ENCODE data around the gene KRTAP3-3. TPM values are rescaled to one million over a fixed set of nuclear protein-coding genes. Genes with fewer than 3 reads are reported as not detected.
"Not testable (repeated sequence)": the region's sequence is repeated elsewhere in the genome, so short reads cannot be mapped to it uniquely, and the experiment has no call there.

Gene KRTAP3-3
- not detected for total RNA-seq
- polyA plus RNA-seq (ENCODE audit: insufficient read length in 6 of 6): not detected
- long read RNA-seq, donor 1: 0 reads
- long read RNA-seq, donor 2, partial matches to known transcripts: 0 of 1 reads
- long read RNA-seq, donor 2, other reads (novel, unspliced or antisense): 0 of 1 reads
- long read RNA-seq, donor 3: 0 reads
- long read RNA-seq, donor 4: 0 reads
- long read RNA-seq, donor 5: 0 reads
- long read RNA-seq, donor 6: 0 reads
- long read RNA-seq, donor 7: 0 reads
- long read RNA-seq, donor 8: 0 reads
- long read RNA-seq, donor 9, partial matches to known transcripts: 0 of 1 reads
- long read RNA-seq, donor 9, other reads (novel, unspliced or antisense): 0 of 1 reads
- long read RNA-seq, donor 10: 0 reads
- long read RNA-seq, donor 11: 0 reads
- long read RNA-seq, donor 12: 0 reads

GRCh38 chr17:40993839-40994238 lies at the start of gene KRTAP3-3:
KRTAP3-3 (minus strand) TSS chr17:40994164; CDS start chr17:40994097, 67 bp downstream.
- Histone ChIP-seq H3K4me3 (no peak within 1 kb of the TSS), H3K4me1 (no peaks in the 10 kb centered on the region), H3K27me3 (peaks cover 0 to 59% of the 10 kb centered on the region in 2 donors), H3K27ac (no peak within 1 kb of the TSS), H3K36me3 (no peaks in the 10 kb centered on the region), H3K9me3 (no peaks in the 10 kb centered on the region)
- no peak for ATAC-seq
- no peak for DNase-seq
- TF ChIP-seq, protein P1, sequence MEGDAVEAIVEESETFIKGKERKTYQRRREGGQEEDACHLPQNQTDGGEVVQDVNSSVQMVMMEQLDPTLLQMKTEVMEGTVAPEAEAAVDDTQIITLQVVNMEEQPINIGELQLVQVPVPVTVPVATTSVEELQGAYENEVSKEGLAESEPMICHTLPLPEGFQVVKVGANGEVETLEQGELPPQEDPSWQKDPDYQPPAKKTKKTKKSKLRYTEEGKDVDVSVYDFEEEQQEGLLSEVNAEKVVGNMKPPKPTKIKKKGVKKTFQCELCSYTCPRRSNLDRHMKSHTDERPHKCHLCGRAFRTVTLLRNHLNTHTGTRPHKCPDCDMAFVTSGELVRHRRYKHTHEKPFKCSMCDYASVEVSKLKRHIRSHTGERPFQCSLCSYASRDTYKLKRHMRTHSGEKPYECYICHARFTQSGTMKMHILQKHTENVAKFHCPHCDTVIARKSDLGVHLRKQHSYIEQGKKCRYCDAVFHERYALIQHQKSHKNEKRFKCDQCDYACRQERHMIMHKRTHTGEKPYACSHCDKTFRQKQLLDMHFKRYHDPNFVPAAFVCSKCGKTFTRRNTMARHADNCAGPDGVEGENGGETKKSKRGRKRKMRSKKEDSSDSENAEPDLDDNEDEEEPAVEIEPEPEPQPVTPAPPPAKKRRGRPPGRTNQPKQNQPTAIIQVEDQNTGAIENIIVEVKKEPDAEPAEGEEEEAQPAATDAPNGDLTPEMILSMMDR (IDR thresholded peaks at IDR 0.05): no peak
- intact Hi-C loops (cut with DNase I): no loop called here

DNA sequence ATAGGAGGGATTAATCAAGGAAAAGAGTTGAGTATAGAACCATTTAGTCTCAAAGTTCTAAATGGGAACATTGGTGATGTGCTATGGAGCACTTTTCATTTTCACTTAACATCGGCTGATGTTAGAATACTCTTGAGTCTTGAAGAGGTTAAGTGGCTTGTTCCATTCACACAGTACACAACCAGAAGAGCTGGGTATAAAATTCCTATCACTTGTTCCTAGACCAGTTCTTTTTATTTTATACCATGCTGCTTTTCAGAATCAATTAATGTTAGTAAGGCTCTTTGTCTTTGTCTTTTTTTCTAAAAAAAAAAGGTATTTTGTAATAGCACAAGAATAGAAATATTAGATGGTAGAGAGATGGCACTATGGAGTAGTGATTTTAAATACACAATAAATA lies 49.0 kb upstream of the KRTAP3-3 start:
- DNase-seq (no peak), ATAC-seq (no peak)
- Histone ChIP-seq H3K4me1 (no peaks in the 10 kb centered on the region), H3K27me3 (peaks cover 3 to 19% of the 10 kb centered on the region in 2 donors), H3K27ac (no peak overlapping the region), H3K36me3 (no peaks in the 10 kb centered on the region), H3K9me3 (peaks cover 0 to 3% of the 10 kb centered on the region in 2 donors), H3K4me3 (no peak overlapping the region)
- intact Hi-C loops (cut with DNase I): no loop called here
- TF ChIP-seq, protein P1 (IDR thresholded peaks at IDR 0.05): no peak

DNA sequence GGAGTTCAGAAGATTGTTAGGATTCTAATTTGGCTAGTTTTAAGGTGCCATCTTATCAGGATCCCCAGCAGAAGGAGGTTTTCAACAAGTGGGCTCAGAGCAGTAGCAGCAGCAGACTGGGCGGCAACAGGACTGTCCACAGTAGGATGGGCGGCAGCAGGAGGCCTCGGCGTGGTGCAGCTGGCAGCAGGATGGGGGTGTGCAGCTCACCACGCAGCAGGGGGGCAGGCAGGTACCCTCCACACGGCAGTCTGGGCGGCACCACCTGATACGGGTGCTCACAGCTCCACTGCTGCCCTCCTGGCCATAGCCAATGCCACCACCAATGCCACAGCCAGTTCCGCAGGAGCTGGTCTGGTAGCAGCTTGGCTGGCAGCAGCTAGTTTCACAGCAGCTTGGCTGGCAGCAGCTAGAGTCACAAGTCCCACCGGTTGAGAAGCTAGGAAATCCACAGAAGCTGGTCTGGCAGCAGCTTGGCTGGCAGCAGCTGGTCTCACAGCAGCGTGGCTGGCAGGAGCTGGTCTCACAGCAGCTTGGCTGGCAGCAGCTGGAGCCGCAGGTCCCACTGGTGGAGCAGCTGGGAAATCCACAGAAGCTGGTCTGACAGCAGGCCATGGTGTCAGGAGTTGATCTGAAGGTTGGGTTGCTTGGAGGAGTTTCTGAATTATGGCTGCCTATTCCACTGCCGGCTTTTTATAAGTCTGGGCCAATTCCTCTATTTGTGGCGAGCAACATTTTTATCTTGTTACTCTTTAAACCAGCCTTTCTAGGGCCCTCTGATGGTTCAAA lies 47.0 kb upstream of the KRTAP3-3 start, which contains the start of gene KRTAP1-1:
TSS of gene KRTAP1-1 (minus strand) at position 668 of the 789 bp plus-strand sequence. CDS start at position 615, 53 bp downstream.
- intact Hi-C loops (cut with DNase I); H3K4me3 ChIP-seq; H3K4me1 ChIP-seq; H3K9me3 ChIP-seq; H3K27me3 ChIP-seq; ATAC-seq; H3K27ac ChIP-seq; H3K36me3 ChIP-seq: not testable (repeated sequence)
- peak in 1 of 4 donors; percentile 65 for DNase-seq

DNA sequence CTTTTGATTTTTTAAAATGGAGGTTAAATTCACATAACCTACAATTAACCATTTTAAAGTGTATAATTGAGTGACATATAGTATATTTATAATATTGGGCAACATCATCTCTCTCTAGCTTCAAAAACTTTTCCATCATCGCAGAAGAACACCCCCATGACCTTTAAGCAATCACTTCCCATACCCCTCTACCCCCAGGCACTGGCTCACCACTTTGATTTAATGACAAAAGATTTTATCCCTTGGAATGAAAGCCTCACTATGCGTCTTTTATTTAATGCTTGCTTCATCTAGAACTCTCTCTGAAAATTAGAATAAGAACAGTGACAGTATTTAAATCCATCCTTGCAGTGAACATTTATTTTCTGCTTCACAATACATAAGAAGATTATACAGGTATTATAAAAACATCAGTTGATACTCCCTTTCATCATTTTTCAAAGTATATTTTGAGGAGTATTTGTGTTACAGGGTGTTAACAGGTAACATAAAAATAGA lies 43.9 kb upstream of the KRTAP3-3 start:
- TF ChIP-seq, protein P1 (IDR thresholded peaks at IDR 0.05): no peak
- ATAC-seq: no peak
- no peaks in the 10 kb centered on the region for H3K9me3 ChIP-seq
- H3K36me3 ChIP-seq: no peaks in the 10 kb centered on the region
- no peaks in the 10 kb centered on the region for H3K4me1 ChIP-seq
- intact Hi-C loops (cut with DNase I): no loop called here
- no peaks in the 10 kb centered on the region for H3K27me3 ChIP-seq
- DNase-seq: no peak
- H3K27ac ChIP-seq: no peak overlapping the region
- H3K4me3 ChIP-seq: no peak overlapping the region

- H3K27ac ChIP-seq; H3K36me3 ChIP-seq; ATAC-seq; DNase-seq; intact Hi-C loops (cut with DNase I); H3K9me3 ChIP-seq; H3K4me1 ChIP-seq; H3K4me3 ChIP-seq: not testable (repeated sequence)
- peaks cover 0 to 17% of the 10 kb centered on the region in 2 donors for H3K27me3 ChIP-seq
Measured at GRCh38 chr17:41034346-41034935, 40.5 kb upstream of the KRTAP3-3 start, which contains the start of gene KRTAP1-3. KRTAP1-3 (minus strand) TSS chr17:41034874; CDS start chr17:41034821, 53 bp downstream.

Data from left lung (tissue), 14 donors.